DND-41 (cell line): Measurements from ENCODE around the gene GCFC2.
"Not testable (repeated sequence)": the region's sequence is repeated elsewhere in the genome, so short reads cannot be mapped to it uniquely, and the experiment has no call there.

Source experiments
- ATAC-seq: fragments of 200-7000 bp; cut with Tn5 transposase; 3 replicates; pipeline ENCODE4 v1.9.1; 2021; ENCODE audit warnings: low read depth; ENCODE audit not compliant: insufficient read depth
- DNase-seq: peaks from one replicate; pipeline ENCODE4 v3.0.0-alpha.2; 2020
- H2AFZ ChIP-seq: 2 replicates; pipeline ENCODE4 v1.6.0; 2012; ENCODE audit warnings: low read depth, low read length
- H3K27ac ChIP-seq: 2 replicates; pipeline ENCODE4 v1.5.1; 2012; ENCODE audit warnings: low read length, inconsistent platforms
- H3K27me3 ChIP-seq: fragments of 200-600 bp; sonication (generic); 2 replicates; pipeline ENCODE4 v1.6.0; 2012; ENCODE audit warnings: low read length, mild to moderate bottlenecking, inconsistent platforms; ENCODE audit not compliant: insufficient read depth, poor library complexity
- H3K36me3 ChIP-seq: 2 replicates; pipeline ENCODE4 v1.5.1; 2012; ENCODE audit warnings: low read length, inconsistent platforms; ENCODE audit not compliant: insufficient read depth
- H3K4me1 ChIP-seq: 2 replicates; pipeline ENCODE4 v1.5.1; 2012; ENCODE audit warnings: mild to moderate bottlenecking, low read length; ENCODE audit not compliant: insufficient read depth
- H3K4me2 ChIP-seq: 2 replicates; pipeline ENCODE4 v1.6.0; 2012; ENCODE audit warnings: mild to moderate bottlenecking, moderate library complexity, low read length, inconsistent platforms; ENCODE audit not compliant: insufficient read depth
- H3K4me3 ChIP-seq, 2 experiments: fragments of 200-600 bp in 1 of 2; shearing (Covaris generic) in 1 of 2; 2 replicates each; pipeline ENCODE4 v1.5.1; 2012 to 2016; ENCODE audit warnings: inconsistent platforms in 2 of 2, low read length in 2 of 2, mild to moderate bottlenecking in 2 of 2, low read depth in 1 of 2, moderate library complexity in 1 of 2
- H3K79me2 ChIP-seq: 2 replicates; pipeline ENCODE4 v1.6.0; 2012; ENCODE audit warnings: low read length, inconsistent platforms; ENCODE audit not compliant: insufficient read depth
- H3K9ac ChIP-seq: 2 replicates; pipeline ENCODE4 v1.6.0; 2012; ENCODE audit warnings: low read depth, mild to moderate bottlenecking, inconsistent platforms, low read length, moderate library complexity
- H3K9me3 ChIP-seq: 2 replicates; pipeline ENCODE4 v1.5.1; 2012; ENCODE audit warnings: low read length, moderate library complexity, mild to moderate bottlenecking, inconsistent platforms; ENCODE audit not compliant: insufficient read depth, severe bottlenecking
- H4K20me1 ChIP-seq: 2 replicates; pipeline ENCODE4 v1.6.0; 2012; ENCODE audit warnings: low read length; ENCODE audit not compliant: insufficient read depth
- CTCF ChIP-seq: IDR thresholded peaks from 2 replicates; pipeline ENCODE4 v1.5.1; 2012; ENCODE audit warnings: borderline replicate concordance, low read length, moderate library complexity, mild to moderate bottlenecking; ENCODE audit not compliant: poor library complexity, severe bottlenecking; ENCODE audit errors: extremely low read depth
- EZH2 ChIP-seq: IDR thresholded peaks from 3 replicates; pipeline ENCODE4 v1.6.1; 2012; ENCODE audit warnings: borderline replicate concordance, low read depth, mild to moderate bottlenecking, moderate library complexity, low read length, inconsistent platforms; ENCODE audit not compliant: severe bottlenecking

The GCFC2 gene

GRCh38 chr2:75703589-75704287, 7.0 kb downstream of the GCFC2 start:
- no peaks in the 10 kb centered on the region for H3K9me3 ChIP-seq
- no peak for TF ChIP-seq EZH2
- no peak for TF ChIP-seq CTCF
- H3K36me3 ChIP-seq: peaks cover 78% of the 10 kb centered on the region
- H2AFZ ChIP-seq: no peak overlapping the region
- no peak overlapping the region for H3K27ac ChIP-seq
- H3K4me1 ChIP-seq: peaks cover 13% of the 10 kb centered on the region
- DNase-seq (no peak), ATAC-seq (no peak)
- H3K4me2 ChIP-seq: no peak overlapping the region
- H3K79me2 ChIP-seq: peaks cover 23% of the 10 kb centered on the region
- H3K9ac ChIP-seq: no peak overlapping the region
- H3K4me3 ChIP-seq: no peak overlapping the region
- no peaks in the 10 kb centered on the region for H4K20me1 ChIP-seq
- no peaks in the 10 kb centered on the region for H3K27me3 ChIP-seq

- Histone ChIP-seq H3K4me3 (no peak overlapping the region), H4K20me1 (no peaks in the 10 kb centered on the region), H3K27ac (no peak overlapping the region), H3K4me2 (no peak overlapping the region), H3K9me3 (no peaks in the 10 kb centered on the region), H3K36me3 (peaks cover 88% of the 10 kb centered on the region), H3K9ac (no peak overlapping the region), H3K79me2 (peaks cover 14% of the 10 kb centered on the region), H3K4me1 (peaks cover 4% of the 10 kb centered on the region; the same call in 1 of the 2 replicates), H3K27me3 (no peaks in the 10 kb centered on the region), H2AFZ (no peak overlapping the region)
- ATAC-seq (no peak), DNase-seq (no peak)
- TF ChIP-seq EZH2 (no peak), CTCF (no peak)
Measured at GRCh38 chr2:75702593-75702992, 8.1 kb downstream of the GCFC2 start.

GRCh38 chr2:75698918-75699317, 11.8 kb downstream of the GCFC2 start:
- DNase-seq: no peak
- no peaks in the 10 kb centered on the region for H4K20me1 ChIP-seq
- no peak overlapping the region for H3K4me2 ChIP-seq
- H3K4me3 ChIP-seq: no peak overlapping the region
- H3K79me2 ChIP-seq: no peaks in the 10 kb centered on the region
- no peak overlapping the region for H3K9ac ChIP-seq
- ATAC-seq: no peak
- H3K4me1 ChIP-seq: no peaks in the 10 kb centered on the region
- TF ChIP-seq CTCF (no peak), EZH2 (no peak)
- no peaks in the 10 kb centered on the region for H3K27me3 ChIP-seq
- peaks cover 79% of the 10 kb centered on the region for H3K36me3 ChIP-seq
- no peak overlapping the region for H3K27ac ChIP-seq
- no peaks in the 10 kb centered on the region for H3K9me3 ChIP-seq
- H2AFZ ChIP-seq: no peak overlapping the region

- Histone ChIP-seq H3K4me1 (no peaks in the 10 kb centered on the region), H3K9ac (no peak overlapping the region), H3K36me3 (peaks cover 75% of the 10 kb centered on the region), H3K9me3 (no peaks in the 10 kb centered on the region), H4K20me1 (no peaks in the 10 kb centered on the region), H3K4me3 (no peak overlapping the region), H3K27me3 (no peaks in the 10 kb centered on the region), H3K27ac (no peak overlapping the region), H2AFZ (no peak overlapping the region), H3K4me2 (no peak overlapping the region), H3K79me2 (no peaks in the 10 kb centered on the region)
- TF ChIP-seq CTCF: no peak
- TF ChIP-seq EZH2: no peak
- no peak for ATAC-seq
- no peak for DNase-seq
Measured at GRCh38 chr2:75688196-75688595, 22.5 kb downstream of the GCFC2 start.

GRCh38 chr2:75683430-75683829, 27.3 kb downstream of the GCFC2 start:
- H3K79me2 ChIP-seq, H3K9me3 ChIP-seq, H3K4me2 ChIP-seq, H4K20me1 ChIP-seq, H3K4me3 ChIP-seq, DNase-seq, H2AFZ ChIP-seq, H3K27ac ChIP-seq, H3K4me1 ChIP-seq, H3K9ac ChIP-seq, ATAC-seq, H3K27me3 ChIP-seq: not testable (repeated sequence)
- H3K36me3 ChIP-seq: peaks cover 58% of the 10 kb centered on the region
